GM10248 (cell line): Measurements from ENCODE around the gene CALML3.
"Not testable (repeated sequence)": the region's sequence is repeated elsewhere in the genome, so short reads cannot be mapped to it uniquely, and the experiment has no call there.

ENCODE experiments used
- CTCF ChIA-PET: fragments of 300-600 bp; sonication (Branson Sonifier 250); formaldehyde crosslinking; extraction: SDS; loops from one replicate; lab custom pipeline; 2021; ENCODE audit warnings: antibody characterized with exemption; lab: Yijun Ruan, JAX
- POLR2A ChIA-PET: fragments of 350-650 bp; sonication (Branson Sonifier 250); formaldehyde crosslinking; extraction: SDS; loops from one replicate; lab custom pipeline; 2020; ENCODE audit warnings: antibody characterized with exemption; lab: Yijun Ruan, JAX
- DNase-seq: peaks from one replicate; pipeline ENCODE4 v3.0.0; 2012; ENCODE audit errors: extremely low spot score
- CTCF ChIP-seq: IDR thresholded peaks from 2 replicates; pipeline ENCODE4 v1.5.1; 2012; ENCODE audit warnings: mild to moderate bottlenecking, low read depth; ENCODE audit errors: extremely low read depth, missing control alignments, control extremely low read depth

Gene CALML3

GRCh38 chr10:5553400-5554170 is 28.8 kb downstream of the CALML3 start:
- CTCF ChIA-PET = no interaction called here
- POLR2A ChIA-PET = no interaction called here
- no peak for DNase-seq
- TF ChIP-seq CTCF = no peak

- CTCF ChIA-PET = no interaction called here
- TF ChIP-seq CTCF = no peak
- DNase-seq = no peak
- POLR2A ChIA-PET = no interaction called here
These were observed 30.3 kb downstream of the CALML3 start for GRCh38 chr10:5555021-5555510.

- TF ChIP-seq CTCF = no peak
- no peak for DNase-seq
- ChIA-PET POLR2A (no interaction called here), CTCF (no interaction called here)
These were observed 31.1 kb downstream of the CALML3 start for GRCh38 chr10:5555881-5556280.

- TF ChIP-seq CTCF = no peak
- ChIA-PET POLR2A (no interaction called here), CTCF (interaction anchor here (0.8 kb wide), 1 partner anchor 12 kb away, joined by 3 read pairs; no protein-coding TSS in a partner anchor)
- DNase-seq = no peak
These were observed 31.8 kb downstream of the CALML3 start for GRCh38 chr10:5556576-5556975.

GRCh38 chr10:5557040-5557721 is 32.4 kb downstream of the CALML3 start:
- ChIA-PET POLR2A (no interaction called here), CTCF (interaction anchor here (0.8 kb wide), 1 partner anchor 11 kb away, joined by 3 read pairs; no protein-coding TSS in a partner anchor)
- no peak for TF ChIP-seq CTCF
- no peak for DNase-seq

GRCh38 chr10:5557799-5558771 is 33.3 kb downstream of the CALML3 start:
- ChIA-PET POLR2A (no interaction called here), CTCF (interaction anchor here (1.5 kb wide), 1 partner anchor 13 kb away, joined by 3 read pairs; no protein-coding TSS in a partner anchor)
- DNase-seq = no peak
- no peak for TF ChIP-seq CTCF

- DNase-seq, POLR2A ChIA-PET: not testable (repeated sequence)
- CTCF ChIA-PET = interaction anchor here (1.5 kb wide), 1 partner anchor 14 kb away, joined by 3 read pairs; no protein-coding TSS in a partner anchor
These were observed 34.3 kb downstream of the CALML3 start for GRCh38 chr10:5559022-5559421.
